Upper lobe of left lung (tissue), 4 donors: ENCODE measurements around the gene MICU2.

Experiments used
- CTCF ChIP-seq, 6 experiments: fragments of 450-650 bp in 4 of 6; fragments of 200-600 bp in 2 of 6; sonication (generic) in 2 of 6; IDR thresholded peaks; one replicate each; pipeline ENCODE4 v1.5.1; 2016 to 2019; ENCODE audit warnings: antibody characterized with exemption in 6 of 6
- POLR2A ChIP-seq, 4 donors: fragments of 450-650 bp; IDR thresholded peaks; one replicate each; pipeline ENCODE4 v1.5.1; 2016 to 2017; ENCODE audit warnings: antibody characterized with exemption in 4 of 4, mild to moderate bottlenecking in 2 of 4
- POLR2AphosphoS5 ChIP-seq, 2 donors: sonication (generic); formaldehyde crosslinking; IDR thresholded peaks; one replicate each; pipeline ENCODE4 v1.5.1; 2017; ENCODE audit warnings: antibody characterized with exemption in 2 of 2

DNA sequence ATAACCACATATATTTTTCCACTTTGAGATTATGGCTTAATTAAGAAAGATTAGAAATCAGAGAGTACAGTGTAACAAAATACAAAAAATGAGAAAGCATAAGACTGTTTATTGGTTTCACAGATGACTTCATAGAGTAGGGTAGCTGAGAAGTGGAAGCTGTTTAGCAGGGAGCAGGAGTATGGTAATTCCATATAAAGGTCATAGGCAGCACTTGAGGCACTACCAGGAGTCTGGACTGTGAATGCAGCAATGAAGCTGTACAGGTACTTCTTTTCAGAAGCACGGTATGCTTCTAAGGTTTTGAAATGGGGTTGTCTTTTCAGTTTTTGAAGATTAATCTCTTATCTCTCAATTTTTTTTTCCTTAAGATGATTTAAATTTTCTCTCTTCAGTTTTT, 69.2 kb downstream of the MICU2 start:
- TF ChIP-seq CTCF (IDR thresholded peaks at IDR 0.05) (no peak), POLR2A (IDR thresholded peaks at IDR 0.05) (no peak), POLR2AphosphoS5 (IDR thresholded peaks at IDR 0.05) (no peak)
